HG03558 (cell line): Measurements from ENCODE around the gene NPTN.
"Not testable (repeated sequence)": the region's sequence is repeated elsewhere in the genome, so short reads cannot be mapped to it uniquely, and the experiment has no call there.

ENCODE experiments used
- ATAC-seq: cut with Tn5 transposase; IDR thresholded peaks from one replicate; pipeline ENCODE4 v1.9.1; 2021; ENCODE audit warnings: moderate number of reproducible peaks; ENCODE audit not compliant: unreplicated experiment; ENCODE audit errors: extremely low read depth

Gene NPTN

DNA sequence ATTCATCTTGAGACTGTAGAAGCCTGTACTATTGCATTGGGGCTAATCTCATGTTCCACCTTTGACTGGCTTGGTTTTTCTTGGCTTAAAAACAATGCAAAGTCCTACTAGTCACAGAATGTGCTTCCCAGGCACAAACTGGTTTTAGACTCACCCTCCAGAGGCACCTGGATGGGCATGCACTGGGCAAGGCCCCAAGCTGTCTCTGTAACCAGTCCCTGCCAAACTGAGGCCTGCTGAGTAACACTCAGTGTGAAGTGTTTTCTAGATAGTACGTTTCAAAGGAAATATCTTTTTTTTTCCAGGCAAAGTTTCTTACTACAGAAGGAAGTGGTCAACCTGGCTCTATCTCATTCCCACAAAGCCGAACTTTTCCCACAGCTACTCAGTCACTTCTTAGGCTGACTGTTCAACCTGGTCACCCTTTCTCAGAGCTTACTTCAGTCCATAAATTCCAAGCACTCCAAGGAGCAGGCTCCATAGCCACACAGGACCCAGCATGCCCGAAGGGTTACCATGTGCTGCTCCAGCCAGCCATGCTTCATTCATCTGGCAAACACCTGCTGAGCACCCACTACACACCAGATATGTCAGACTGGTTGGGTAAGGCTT lies 57.4 kb downstream of the NPTN start:
- ATAC-seq, result no peak

DNA sequence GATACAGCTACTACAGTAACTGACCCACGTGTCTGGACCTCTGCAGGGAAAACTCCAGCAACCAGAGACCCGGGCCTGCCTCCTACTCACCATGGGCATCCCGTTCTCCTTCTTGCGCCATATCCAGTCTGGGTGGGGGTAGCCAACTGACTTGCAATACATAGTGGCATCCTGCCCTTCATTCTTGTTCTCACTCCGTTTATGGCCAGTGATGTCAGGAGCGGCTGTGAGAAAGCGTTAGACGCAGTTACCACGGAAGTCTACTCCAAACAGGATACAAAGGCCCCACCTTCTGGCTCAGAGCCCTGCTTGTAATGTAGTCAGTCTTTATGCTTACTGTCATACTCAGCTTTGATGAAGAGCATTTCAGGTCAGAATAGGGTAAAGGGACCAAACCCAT lies 59.6 kb downstream of the NPTN start:
- no peak for ATAC-seq

DNA sequence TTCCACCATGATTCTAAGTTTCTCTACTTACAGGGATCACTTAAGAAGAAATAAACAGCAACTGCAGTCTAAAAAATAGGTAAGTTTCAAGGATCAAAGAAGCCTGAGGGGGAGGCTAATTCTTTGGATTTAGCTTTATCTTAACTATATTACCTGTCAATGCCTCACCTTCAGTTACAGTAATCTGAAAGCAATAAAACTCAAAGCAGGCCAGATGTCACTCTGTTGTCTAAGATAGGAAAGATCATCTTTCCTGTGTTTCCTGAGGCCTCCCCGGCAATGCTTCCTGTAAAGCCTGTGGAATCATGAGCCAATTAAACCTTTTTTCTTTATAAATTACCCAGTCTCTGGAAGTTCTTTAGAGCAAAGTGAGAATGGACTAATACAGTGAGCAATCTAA lies 60.2 kb downstream of the NPTN start:
- ATAC-seq, result no peak

DNA sequence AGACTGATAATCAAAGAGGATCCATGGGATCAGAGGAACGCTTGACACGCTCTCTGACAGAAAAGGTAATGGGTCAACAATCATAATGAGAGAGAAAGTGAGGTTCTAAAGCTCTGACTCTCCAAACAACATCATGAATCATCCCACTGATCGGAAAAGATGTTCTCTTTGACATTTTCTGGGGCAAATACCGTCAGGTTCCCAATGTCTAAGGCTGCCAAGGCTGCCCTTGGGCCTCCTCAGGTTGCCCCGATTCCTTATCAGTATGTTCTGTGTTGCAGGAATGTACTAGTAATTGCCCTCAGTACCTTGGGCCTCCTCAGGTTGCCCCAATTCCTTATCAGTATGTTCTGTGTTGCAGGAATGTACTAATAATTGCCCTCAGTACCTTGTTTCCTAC lies 60.9 kb downstream of the NPTN start:
- ATAC-seq, result no peak

DNA sequence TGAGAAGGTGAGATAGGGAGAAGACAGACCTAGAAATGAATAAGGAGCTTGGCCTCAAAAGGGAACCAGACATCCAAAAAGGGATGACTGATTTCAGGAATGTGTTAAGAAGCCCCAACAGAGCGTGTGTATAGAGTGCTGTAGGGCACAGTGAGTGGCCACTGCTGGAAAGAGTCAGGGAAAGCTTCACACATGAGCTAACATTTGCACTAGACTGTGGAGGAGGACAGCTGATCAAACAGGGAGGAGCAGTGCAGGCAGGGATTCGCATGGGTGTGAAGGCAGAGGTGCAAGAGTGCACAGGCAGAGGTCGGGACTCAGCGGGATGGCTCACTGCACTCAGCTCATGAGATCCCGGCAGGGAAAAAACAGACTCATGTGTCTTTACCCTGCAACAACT lies 61.8 kb downstream of the NPTN start:
- ATAC-seq, result no peak

DNA sequence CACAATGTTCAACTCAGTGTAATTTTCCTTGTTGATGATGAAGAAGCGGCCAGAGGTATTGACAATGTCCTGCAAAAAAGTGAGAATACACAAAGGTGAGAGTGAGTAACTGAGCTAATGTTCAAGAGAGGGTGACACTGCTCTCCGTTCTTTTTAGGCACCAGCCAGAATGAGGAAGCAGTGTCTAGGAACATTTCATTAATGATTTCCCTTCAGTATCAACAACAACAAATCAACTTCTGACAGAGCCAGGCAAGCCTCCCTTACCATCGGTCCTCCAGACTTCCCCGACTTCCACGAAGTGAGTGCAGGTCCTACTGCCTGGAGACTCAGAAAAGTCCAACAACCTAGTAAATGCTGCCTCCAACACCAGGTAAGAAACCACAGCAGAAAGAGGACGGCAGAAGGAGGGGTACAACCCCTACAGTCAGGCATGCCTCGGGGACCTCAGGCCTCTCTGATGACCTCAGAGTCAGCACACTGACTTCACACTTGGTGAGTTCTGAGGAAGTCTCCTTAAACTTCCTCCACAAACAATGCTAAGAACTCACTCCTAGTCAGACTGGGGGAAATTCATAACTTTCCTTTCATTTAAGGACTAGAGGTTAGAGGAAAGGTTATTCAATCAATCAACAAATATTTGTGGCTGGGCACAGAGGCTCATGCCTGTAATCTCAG lies 62.7 kb downstream of the NPTN start:
- no peak for ATAC-seq

DNA sequence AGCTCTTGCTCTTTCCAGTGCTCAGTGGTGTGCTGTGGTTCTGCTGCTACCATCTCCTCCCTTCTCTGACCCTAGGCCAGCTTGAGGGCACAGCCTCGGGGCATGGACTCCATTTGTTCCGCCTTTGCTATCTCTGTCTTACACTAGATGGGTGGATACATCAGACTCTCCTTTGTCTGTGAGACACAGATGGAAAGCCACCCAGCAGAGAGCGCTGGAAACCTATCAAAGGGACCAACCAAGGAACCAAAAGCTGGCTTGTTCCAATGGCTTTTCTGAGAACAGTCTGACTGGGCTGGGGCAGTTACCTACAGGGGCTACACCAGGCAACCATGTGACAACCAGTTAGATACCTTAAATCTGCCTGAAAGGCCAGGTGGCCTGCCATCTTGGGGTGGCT lies 63.8 kb downstream of the NPTN start:
- ATAC-seq, result no peak

DNA sequence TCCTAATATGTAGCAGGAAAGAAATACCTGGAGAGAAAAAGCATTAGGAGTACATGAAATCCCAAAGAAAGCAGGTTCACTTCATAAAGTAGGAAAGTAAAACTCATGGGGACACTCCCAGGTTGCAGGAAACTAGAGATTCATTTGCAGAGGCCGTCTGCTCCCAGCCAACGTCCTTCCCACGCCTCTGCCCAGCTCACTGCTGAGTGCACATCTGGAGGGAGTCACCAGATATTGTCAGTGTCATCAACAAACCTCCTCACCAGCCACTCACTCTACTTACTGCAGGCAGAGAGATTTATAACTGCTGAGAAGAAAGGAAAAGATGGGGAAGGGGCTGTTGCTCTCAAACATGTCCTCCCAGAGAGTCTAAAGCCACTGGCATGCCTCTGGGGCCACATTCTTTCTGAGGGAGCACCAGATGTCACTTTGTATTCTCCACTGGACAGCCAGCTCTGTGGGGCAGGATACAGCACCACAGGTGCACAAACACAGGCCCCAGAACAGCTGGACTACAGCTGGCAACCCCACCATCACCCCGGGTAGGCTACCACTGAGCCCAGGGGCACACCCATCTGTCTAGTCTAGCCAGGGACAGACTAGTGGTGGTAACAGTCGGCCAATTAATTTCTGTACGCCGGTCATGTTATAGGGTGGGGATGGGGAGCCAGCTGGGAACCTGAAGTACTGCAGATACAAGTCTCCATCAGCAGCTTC lies 64.5 kb downstream of the NPTN start:
- ATAC-seq, result no peak

DNA sequence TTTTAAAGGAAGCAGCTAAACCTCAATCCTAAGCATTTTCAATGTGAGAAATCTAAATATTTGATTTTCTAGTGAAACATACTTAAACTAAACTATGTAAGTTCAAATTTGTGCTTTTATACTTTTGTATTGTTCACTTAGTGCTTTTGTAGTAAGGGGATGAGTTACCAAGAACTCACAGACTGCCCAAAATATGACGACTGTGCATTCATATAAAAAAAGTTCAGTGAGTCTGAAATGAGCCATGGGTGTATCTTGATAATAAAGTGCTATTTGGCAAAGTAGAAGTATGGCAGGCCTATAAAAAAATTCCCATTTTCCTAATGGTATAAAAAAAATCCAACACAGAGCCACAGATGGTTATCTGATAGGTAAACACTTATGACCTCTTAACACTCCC lies 66.2 kb downstream of the NPTN start:
- no peak for ATAC-seq

DNA sequence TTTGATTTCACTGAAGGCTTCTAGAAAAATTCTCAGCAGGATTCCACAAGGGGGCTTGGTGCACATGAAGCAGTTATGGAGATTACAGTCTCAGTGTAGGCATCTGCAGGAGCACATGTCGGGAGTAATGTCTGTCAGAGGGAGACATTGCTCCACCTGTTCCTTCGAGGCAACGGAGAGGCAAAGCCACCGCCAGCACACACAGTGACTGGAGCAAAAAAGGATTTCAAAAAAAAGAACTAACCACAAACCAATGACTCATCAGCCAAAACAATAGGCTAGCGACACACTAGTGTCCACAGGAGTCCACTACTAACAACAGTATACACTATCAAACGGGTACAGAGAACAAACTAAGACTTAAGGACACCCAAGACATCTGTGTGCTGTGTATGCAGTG lies 68.9 kb downstream of the NPTN start:
- no peak for ATAC-seq

DNA sequence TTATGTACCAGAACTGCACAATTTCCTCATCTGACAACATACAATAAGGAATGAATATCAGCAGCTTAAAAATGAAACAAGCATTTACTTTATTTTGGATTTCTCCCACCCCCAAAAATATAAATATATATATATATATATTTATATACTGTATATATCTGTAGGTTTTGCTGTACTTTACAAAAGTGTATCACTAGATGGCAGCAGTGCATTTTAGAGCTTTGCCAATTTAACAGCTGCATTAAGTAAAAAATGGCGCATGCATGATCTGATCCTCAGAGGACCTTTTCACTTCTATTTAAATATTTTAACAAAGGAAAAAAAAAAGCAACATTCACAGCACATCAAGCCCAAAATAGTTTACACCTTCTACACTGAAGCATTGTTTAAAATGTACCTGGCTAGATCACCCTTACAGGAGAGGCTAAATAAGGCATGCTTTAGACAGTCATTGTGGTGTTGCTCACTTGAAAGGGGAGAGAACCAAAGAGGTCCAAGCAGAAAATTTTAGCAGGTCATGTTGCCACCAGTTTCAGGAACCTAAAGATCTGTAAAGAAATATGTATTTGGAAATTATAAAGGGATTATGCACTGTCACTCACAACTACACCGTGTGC lies 72.6 kb downstream of the NPTN start:
- ATAC-seq, result no peak

DNA sequence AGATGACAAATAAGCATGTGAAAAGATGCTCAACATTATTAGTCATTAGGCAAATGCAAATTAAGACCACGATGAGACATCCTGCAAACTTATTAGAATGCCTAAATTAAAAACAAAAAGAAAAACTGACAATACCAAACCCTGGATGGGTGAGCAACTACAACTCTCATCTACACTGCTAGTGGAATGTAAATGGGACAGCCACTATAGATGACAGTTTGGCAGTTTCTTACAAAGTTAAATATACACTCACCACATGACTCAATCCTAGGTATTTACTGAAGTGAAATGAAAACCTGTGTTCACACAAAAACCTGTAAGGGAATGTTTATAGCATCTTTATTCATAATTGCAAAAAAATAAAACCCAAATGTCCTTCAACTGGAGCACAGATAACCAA lies 74.7 kb downstream of the NPTN start:
- ATAC-seq, result no peak

DNA sequence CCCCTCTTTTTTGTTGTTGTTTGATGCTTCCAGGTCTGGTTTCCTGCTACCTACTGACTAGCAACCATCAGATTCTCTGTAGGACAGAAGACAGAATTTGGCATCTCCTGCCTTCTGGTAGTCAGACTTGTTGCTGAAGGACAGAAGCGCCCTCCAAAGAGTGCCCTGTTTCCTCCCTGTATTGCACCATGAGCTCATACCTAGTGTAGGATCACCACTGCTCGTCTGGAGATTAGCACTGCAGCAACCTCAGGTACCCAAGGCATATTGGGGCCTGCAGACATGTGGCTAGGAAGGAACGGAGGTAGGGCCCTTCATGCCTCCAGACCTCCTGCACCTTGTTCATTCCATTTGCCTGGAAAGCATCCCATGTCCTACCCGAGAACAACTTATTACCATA lies 78.1 kb downstream of the NPTN start:
- ATAC-seq, result no peak

DNA sequence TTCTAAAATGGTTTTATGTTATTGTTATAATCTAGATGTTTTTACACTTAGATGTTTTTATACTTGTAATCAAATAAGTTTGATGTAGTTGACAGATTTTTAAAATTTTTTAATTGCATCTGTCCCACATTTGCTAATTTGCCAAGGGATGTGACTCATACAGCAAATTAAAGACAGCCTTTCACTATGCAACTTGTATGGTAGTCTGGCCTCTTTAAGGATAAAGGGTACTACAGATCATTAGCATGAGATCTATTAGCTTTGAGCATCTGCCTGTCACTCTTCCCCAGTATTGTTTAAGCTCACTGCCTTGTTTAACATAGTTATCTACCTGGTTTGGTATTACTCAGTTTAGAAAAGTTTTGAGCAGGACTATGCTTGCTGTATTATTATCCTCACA lies 83.0 kb downstream of the NPTN start:
- ATAC-seq, result no peak

DNA sequence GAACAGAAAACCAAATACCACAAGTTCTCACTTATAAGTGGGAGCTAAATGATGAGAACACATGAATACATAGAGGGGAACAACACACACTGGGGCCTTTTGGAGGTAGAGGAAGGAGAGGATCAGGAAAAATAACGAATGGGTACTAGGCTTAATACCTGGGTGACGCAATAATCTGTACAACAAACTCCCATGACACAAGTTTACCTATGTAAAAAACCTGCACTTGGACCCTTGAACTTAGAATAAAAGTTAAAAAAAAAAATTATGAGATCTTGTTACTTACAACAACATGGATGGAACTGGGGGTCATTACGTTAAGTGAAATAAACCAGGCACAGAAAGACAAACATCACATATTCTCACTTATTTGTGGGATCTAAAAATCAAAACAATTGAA lies 84.3 kb downstream of the NPTN start:
- ATAC-seq, result not testable (repeated sequence)

DNA sequence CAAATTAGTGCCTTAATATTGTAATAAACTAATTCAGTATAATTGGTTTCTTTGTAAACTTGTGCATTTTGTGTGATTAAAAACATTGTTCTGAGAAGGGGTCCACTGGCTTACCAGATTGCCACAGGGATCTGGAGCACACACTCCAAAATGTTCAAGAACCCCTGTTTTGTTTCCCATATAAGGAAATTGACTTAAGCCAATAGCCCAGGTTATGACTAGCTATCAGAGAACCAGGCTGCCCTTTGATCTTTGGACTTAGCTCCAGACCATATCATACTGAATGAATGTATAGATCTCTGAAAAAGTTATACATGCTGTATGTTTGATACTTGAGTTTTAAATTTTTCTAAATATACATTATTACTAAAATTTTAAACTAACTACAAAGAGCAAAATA lies 91.7 kb downstream of the NPTN start:
- ATAC-seq, result no peak

DNA sequence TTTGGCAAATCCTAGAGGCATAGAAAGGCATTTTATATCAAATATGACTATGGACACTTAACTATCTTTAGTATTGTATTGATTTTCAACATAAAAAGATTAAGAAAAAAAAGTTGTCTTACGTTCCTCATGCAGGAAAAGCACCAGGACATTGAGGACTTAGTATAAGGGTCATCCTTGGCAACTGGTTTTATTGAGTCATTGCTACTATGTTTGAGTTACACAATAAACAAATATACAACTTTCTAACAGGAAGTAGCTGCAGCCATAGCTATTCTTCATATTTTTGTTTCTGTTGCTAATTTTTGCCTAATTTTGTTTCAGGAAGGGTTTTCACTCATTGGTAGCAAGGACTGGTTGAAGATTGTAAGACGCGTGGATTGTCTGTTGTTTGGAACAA lies 93.0 kb downstream of the NPTN start:
- ATAC-seq, result no peak

DNA sequence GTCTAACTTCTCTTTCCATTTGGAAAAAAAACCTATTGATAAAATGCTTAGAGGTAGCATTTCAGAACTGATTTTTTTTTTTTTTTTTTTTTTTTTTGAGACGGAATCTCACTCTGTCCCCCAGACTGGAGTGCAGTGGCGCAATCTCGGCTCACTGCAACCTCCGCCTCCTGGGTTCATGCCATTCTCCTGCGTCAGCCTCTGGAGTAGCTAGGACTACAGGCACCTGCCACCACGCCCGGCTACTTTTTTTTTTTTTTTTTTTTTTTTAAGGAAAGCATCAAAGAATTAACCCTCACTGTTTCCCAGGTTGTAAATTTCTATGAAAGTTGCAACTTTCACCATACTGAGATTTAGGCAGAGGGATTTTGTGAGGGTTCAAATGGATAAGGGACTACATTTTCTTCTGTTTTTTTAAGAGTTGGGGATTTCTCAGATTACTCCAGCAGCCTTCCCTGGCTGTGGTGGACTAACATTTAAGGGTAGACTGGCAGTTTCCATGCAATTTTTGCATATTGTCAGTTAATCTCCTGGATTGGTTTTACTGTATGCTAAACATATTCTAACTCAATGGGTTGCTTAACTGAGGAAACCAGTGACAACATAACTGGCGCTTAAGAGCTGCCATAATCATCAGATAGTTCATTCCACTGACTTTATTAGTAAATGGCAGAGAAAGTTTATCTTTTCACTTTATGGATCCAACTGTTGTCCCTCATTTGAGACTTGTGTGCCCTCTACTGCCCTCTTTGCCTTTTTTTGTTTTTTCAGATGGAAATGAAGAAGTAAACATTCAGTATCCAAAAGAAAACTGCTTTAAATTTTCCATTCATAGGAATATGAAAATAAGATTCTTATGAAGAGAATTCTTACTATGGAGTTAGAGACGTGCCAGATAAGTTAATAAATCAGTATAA lies 93.7 kb downstream of the NPTN start:
- no peak for ATAC-seq

DNA sequence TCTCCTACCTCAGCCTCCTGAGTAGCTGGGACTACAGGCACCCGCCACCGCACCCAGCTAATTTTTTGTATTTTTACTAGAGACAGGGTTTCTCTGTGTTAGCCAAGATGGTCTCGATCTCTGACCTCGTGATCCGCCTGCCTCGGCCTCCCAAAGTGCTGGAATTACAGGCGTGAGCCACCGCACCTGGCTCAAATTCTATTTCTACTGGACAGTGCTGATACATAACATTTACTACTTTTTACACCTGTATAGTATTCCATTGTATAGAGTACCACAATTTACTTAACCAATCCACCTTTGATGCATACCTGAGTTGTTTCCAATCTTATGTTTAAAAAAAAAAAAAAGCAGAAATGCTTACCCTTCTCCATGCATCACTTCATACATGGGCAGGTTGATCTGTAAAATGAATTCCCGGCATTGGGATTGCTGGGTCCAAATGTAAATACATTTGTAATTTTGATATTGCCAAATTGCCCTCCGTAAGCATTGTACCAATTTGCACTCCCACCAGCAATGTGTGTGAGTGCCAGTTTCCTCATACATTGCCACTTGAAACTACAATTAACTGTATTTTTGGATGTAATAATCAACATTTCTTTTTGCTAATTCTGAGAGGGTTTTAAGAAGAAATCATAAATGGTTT lies 94.5 kb downstream of the NPTN start:
- ATAC-seq, result no peak

DNA sequence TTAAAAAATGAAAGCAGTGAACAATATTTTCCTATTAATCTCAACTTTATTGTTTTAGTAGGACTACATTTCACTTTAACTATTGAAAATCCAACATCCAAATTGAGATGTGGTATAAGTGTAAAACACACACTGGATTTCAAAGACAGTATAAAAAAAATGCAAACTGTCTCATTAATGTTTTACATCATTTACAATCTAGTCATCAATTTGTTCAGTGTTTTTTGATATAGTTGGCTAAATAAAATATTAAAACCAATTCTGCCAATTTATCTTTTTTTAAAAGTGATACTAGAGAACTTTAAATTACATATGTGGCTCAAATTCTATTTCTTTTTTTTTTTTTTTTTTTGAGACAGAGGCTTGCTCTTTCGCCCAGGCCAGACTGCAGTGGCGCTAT lies 95.1 kb downstream of the NPTN start:
- no peak for ATAC-seq
